HCT116 (cell line): ENCODE data around the gene COL4A1. TPM values are rescaled to one million over a fixed set of nuclear protein-coding genes. Genes with fewer than 3 reads are reported as not detected.

ENCODE experiments used
- ATAC-seq: fragments of 200-7000 bp; cut with Tn5 transposase; 2 replicates; pipeline ENCODE4 v1.9.1; 2020; ENCODE audit warnings: mild to moderate bottlenecking, moderate library complexity
- BruUV-seq: library from RNA; stranded (reverse); fragments of 400-500 nt; replicated peaks from 2 replicates; lab custom pipeline; 2021; lab: Mats Ljungman, UMichigan
- CTCF ChIA-PET: fragments of 300-600 bp; sonication (Branson Sonifier 250); formaldehyde crosslinking; loops from one replicate; lab custom pipeline; 2021; ENCODE audit warnings: antibody characterized with exemption; lab: Charles Lee
- POLR2A ChIA-PET: fragments of 300-600, 350-600 bp; sonication (Branson Sonifier 250); formaldehyde crosslinking; loops from one replicate; lab custom pipeline; 2021; ENCODE audit warnings: antibody characterized with exemption; lab: Charles Lee
- RAD21 ChIA-PET, 2 experiments: fragments of 300-600 bp; sonication (Branson Sonifier 250); formaldehyde crosslinking; loops; one replicate each; lab custom pipeline; 2023; ENCODE audit warnings: low total read pairs in 2 of 2; ENCODE audit not compliant: uncharacterized antibody in 2 of 2, unreplicated experiment in 2 of 2, low non-redundant PET in 1 of 2; lab: Charles Lee
- DNase-seq: peaks from one replicate; pipeline ENCODE4 v3.0.0-alpha.2; 2010; ENCODE audit warnings: low read depth, low spot score
- H2AFZ ChIP-seq: fragments of 200-600 bp; shearing (Covaris generic), sonication (generic); 2 replicates; pipeline ENCODE4 v1.6.1; 2017; ENCODE audit warnings: low read depth, mixed run types, mixed read lengths, antibody characterized with exemption, low read length; ENCODE audit not compliant: poor library complexity, severe bottlenecking
- H3K27ac ChIP-seq: 2 replicates; pipeline ENCODE4 v1.5.1; 2012; ENCODE audit warnings: low read depth, low read length
- H3K27me3 ChIP-seq: fragments of 200-600 bp; sonication (generic); 2 replicates; pipeline ENCODE4 v1.6.1; 2016; ENCODE audit warnings: mixed run types, low read length, mixed read lengths; ENCODE audit not compliant: insufficient read depth
- H3K36me3 ChIP-seq, 2 experiments: fragments of 200-500 bp in 1 of 2; fragments of 200-600 bp in 1 of 2; sonication (Bioruptor generic) in 1 of 2; sonication (generic) in 1 of 2; 2 replicates each; pipeline versions ENCODE4 v1.5.1 to v1.6.1; 2014 to 2016; ENCODE audit warnings: low read length in 2 of 2, inconsistent platforms in 1 of 2, mixed read lengths in 1 of 2, mixed run types in 1 of 2; ENCODE audit not compliant: insufficient read depth in 2 of 2, control insufficient read depth in 1 of 2
- H3K4me1 ChIP-seq, 2 experiments: fragments of 200-600 bp in 1 of 2; sonication (generic) in 1 of 2; 2 replicates each; pipeline versions ENCODE4 v1.5.1 to v1.6.1; 2012 to 2017; ENCODE audit warnings: low read length in 2 of 2, inconsistent platforms in 1 of 2, mild to moderate bottlenecking in 1 of 2, mixed read lengths in 1 of 2, mixed run types in 1 of 2, moderate library complexity in 1 of 2; ENCODE audit not compliant: insufficient read depth in 2 of 2, control insufficient read depth in 1 of 2
- H3K4me2 ChIP-seq: fragments of 200-600 bp; sonication (generic); 2 replicates; pipeline ENCODE4 v1.6.1; 2017; ENCODE audit warnings: mixed run types, low read length, mixed read lengths
- H3K4me3 ChIP-seq, 2 experiments: fragments of 200-600 bp in 1 of 2; sonication (generic) in 1 of 2; replicated peaks in 1 of 2; 2 replicates each; pipeline ENCODE4 v1.5.1; 2011 to 2016; ENCODE audit warnings: low read length in 2 of 2, control low read depth in 1 of 2, low read depth in 1 of 2, mild to moderate bottlenecking in 1 of 2, mixed read lengths in 1 of 2, mixed run types in 1 of 2
- H3K79me2 ChIP-seq: fragments of 200-600 bp; sonication (generic); 2 replicates; pipeline ENCODE4 v1.6.1; 2017; ENCODE audit warnings: mild to moderate bottlenecking, mixed run types, low read length, moderate library complexity, mixed read lengths; ENCODE audit not compliant: insufficient read depth
- H3K9ac ChIP-seq: fragments of 200-600 bp; sonication (generic); 2 replicates; pipeline ENCODE4 v1.6.1; 2016; ENCODE audit warnings: low read length, mixed read lengths
- H3K9me2 ChIP-seq: fragments of 200-600 bp; sonication (generic), shearing (Covaris generic); 2 replicates; pipeline ENCODE4 v1.6.1; 2017; ENCODE audit warnings: mixed run types, mild to moderate bottlenecking, moderate library complexity; ENCODE audit not compliant: insufficient read depth
- H3K9me3 ChIP-seq, 2 experiments: fragments of 200-500 bp in 1 of 2; fragments of 200-600 bp in 1 of 2; sonication (Bioruptor generic) in 1 of 2; sonication (generic) in 1 of 2; 2 replicates each; pipeline ENCODE4 v1.6.1; 2014 to 2017; ENCODE audit warnings: low read length in 2 of 2, mixed read lengths in 2 of 2, inconsistent platforms in 1 of 2, low read depth in 1 of 2, mild to moderate bottlenecking in 1 of 2, mixed run types in 1 of 2, moderate library complexity in 1 of 2; ENCODE audit not compliant: control insufficient read depth in 1 of 2, insufficient read depth in 1 of 2
- H4K20me1 ChIP-seq: fragments of 200-600 bp; sonication (generic), shearing (Covaris generic); 2 replicates; pipeline ENCODE4 v1.6.1; 2017; ENCODE audit warnings: mixed run types, mild to moderate bottlenecking, moderate library complexity; ENCODE audit not compliant: insufficient read depth
- CBX3 ChIP-seq: IDR thresholded peaks from 2 replicates; pipeline ENCODE4 v1.6.1; 2012; ENCODE audit warnings: low read depth
- CEBPB ChIP-seq: IDR thresholded peaks from 2 replicates; pipeline ENCODE4 v1.6.1; 2012; ENCODE audit warnings: low read depth
- EGR1 ChIP-seq: IDR thresholded peaks from 2 replicates; pipeline ENCODE4 v1.6.1; 2012; ENCODE audit warnings: low read depth
- EZH2 ChIP-seq: fragments of 200-600 bp; sonication (generic); IDR thresholded peaks from 2 replicates; pipeline ENCODE4 v1.6.1; 2017; ENCODE audit warnings: antibody characterized with exemption, mixed run types
- POLR2A ChIP-seq: IDR thresholded peaks from 2 replicates; pipeline ENCODE4 v1.7.0; 2011; ENCODE audit warnings: borderline replicate concordance; ENCODE audit not compliant: insufficient read depth, insufficient read length; ENCODE audit errors: extremely low read depth
- POLR2AphosphoS5 ChIP-seq: IDR thresholded peaks from 2 replicates; pipeline ENCODE4 v1.6.1; 2011; ENCODE audit warnings: mild to moderate bottlenecking, low read depth, low read length, moderate library complexity
- RAD21 ChIP-seq: IDR thresholded peaks from 2 replicates; pipeline ENCODE4 v1.6.1; 2012; ENCODE audit warnings: low read depth, mild to moderate bottlenecking
- SP1 ChIP-seq: IDR thresholded peaks from 2 replicates; pipeline ENCODE4 v1.6.1; 2012; ENCODE audit warnings: low read depth
- TCF7L2 ChIP-seq: IDR thresholded peaks from 2 replicates; pipeline ENCODE4 v1.7.0; 2011; ENCODE audit warnings: borderline replicate concordance, inconsistent platforms; ENCODE audit not compliant: insufficient read depth, insufficient read length; ENCODE audit errors: extremely low read depth
- ZFX ChIP-seq: fragments of 450-650 bp; IDR thresholded peaks from 2 replicates; pipeline ENCODE4 v1.6.1; 2017
- ZNF274 ChIP-seq: fragments of 200-500 bp; sonication (Bioruptor generic); IDR thresholded peaks from 2 replicates; pipeline ENCODE4 v1.6.1; 2014; ENCODE audit warnings: mild to moderate bottlenecking, low read depth, low read length, inconsistent platforms
- intact Hi-C: fragments of 100-400 bp; cut with micrococcal nuclease; formaldehyde crosslinking; loops from 2 replicates; pipeline ENCODE4 v1.10.0; 2022
- total RNA-seq: library from RNA; stranded (reverse); gene quantifications from one replicate; pipeline ENCODE4 v1.2.1, GENCODE V29; 2021; ENCODE audit not compliant: unreplicated experiment
- TF ChIP-seq, protein P1 (sequence below): IDR thresholded peaks from 2 replicates; pipeline ENCODE4 v1.6.1; 2012
- TF ChIP-seq, protein P2 (sequence below), 3 experiments: fragments of 200-600 bp in 1 of 3; sonication (generic) in 1 of 3; IDR thresholded peaks in 2 of 3; conservative IDR thresholded peaks in 1 of 3; 2 replicates each; pipeline ENCODE4 v1.5.1; 2012 to 2017; ENCODE audit warnings: low read depth in 2 of 3, low read length in 2 of 3, antibody characterized with exemption in 1 of 3, borderline replicate concordance in 1 of 3, control low read depth in 1 of 3, mild to moderate bottlenecking in 1 of 3, mixed read lengths in 1 of 3, mixed run types in 1 of 3, moderate library complexity in 1 of 3; ENCODE audit not compliant: insufficient read depth in 1 of 3
- TF ChIP-seq, protein P3 (sequence below): IDR thresholded peaks from 2 replicates; pipeline ENCODE4 v1.6.1; 2012
- TF ChIP-seq, protein P4 (sequence below): IDR thresholded peaks from 2 replicates; pipeline ENCODE4 v1.6.1; 2011; ENCODE audit warnings: mild to moderate bottlenecking, low read length, moderate library complexity; ENCODE audit not compliant: insufficient replicate concordance; ENCODE audit errors: extremely low read depth

Gene COL4A1
- total RNA-seq, 1 experiment from 2014 or later = 0.57 TPM

DNA sequence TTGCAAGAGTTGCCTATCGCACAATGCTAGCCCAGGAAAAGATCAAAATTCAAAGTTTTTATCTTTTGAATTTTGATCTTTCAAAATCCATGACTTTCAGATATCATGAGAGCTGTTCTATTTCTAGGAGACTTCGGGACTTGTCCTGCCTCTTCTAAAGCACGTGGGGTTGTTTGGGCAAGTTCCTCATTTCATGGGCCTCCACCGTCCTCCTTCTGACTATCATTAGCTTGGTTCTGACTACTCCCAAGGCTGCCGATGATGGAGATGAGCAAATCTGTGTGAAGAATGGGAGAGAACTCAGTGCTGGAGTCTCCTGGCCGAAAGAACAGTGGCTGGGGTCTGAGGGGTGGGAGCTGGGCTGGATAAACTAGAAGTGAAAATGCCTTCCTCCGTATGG is 86.5 kb downstream of the COL4A1 start:
- H3K9me3 ChIP-seq = no peaks in the 10 kb centered on the region
- POLR2A ChIA-PET = interaction anchor here (1.1 kb wide), 1 partner anchor 224 kb away, joined by 4 read pairs; no protein-coding TSS in a partner anchor
- TF ChIP-seq POLR2AphosphoS5 (no peak), CEBPB (no peak), SP1 (no peak)
- TF ChIP-seq, protein P1, sequence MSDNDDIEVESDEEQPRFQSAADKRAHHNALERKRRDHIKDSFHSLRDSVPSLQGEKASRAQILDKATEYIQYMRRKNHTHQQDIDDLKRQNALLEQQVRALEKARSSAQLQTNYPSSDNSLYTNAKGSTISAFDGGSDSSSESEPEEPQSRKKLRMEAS = no peak
- TF ChIP-seq, protein P2, sequence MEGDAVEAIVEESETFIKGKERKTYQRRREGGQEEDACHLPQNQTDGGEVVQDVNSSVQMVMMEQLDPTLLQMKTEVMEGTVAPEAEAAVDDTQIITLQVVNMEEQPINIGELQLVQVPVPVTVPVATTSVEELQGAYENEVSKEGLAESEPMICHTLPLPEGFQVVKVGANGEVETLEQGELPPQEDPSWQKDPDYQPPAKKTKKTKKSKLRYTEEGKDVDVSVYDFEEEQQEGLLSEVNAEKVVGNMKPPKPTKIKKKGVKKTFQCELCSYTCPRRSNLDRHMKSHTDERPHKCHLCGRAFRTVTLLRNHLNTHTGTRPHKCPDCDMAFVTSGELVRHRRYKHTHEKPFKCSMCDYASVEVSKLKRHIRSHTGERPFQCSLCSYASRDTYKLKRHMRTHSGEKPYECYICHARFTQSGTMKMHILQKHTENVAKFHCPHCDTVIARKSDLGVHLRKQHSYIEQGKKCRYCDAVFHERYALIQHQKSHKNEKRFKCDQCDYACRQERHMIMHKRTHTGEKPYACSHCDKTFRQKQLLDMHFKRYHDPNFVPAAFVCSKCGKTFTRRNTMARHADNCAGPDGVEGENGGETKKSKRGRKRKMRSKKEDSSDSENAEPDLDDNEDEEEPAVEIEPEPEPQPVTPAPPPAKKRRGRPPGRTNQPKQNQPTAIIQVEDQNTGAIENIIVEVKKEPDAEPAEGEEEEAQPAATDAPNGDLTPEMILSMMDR (IDR thresholded peaks at IDR 0.05 in 2 of 3, conservative IDR thresholded peaks at IDR 0.05 in 1 of 3; ENCODE audit: borderline replicate concordance in 1 of 3, insufficient read depth in 1 of 3, low read depth in 2 of 3, low read length in 2 of 3) = no peak
- no peak overlapping the region for H3K4me2 ChIP-seq
- H3K79me2 ChIP-seq = no peaks in the 10 kb centered on the region
- no TSS peak for BruUV-seq
- ATAC-seq = no peak
- CTCF ChIA-PET = interaction anchor here (0.7 to 1.2 kb wide), 2 partner anchors 224 to 235 kb away, joined by 3 to 4 read pairs; no protein-coding TSS in a partner anchor
- no peak overlapping the region for H3K9ac ChIP-seq
- H3K9me2 ChIP-seq = no peaks in the 10 kb centered on the region
- H3K4me3 ChIP-seq = no peak overlapping the region
- no peaks in the 10 kb centered on the region for H3K27me3 ChIP-seq
- H4K20me1 ChIP-seq = no peaks in the 10 kb centered on the region
- H3K4me1 ChIP-seq = peaks cover 0 to 4% of the 10 kb centered on the region in 2 experiments; a peak in 1 of 4 replicates
- no peak overlapping the region for H2AFZ ChIP-seq
- no peak for DNase-seq
- intact Hi-C loops = loop anchor here (5.0 to 10.0 kb wide), 2 partner anchors 344 to 597 kb away; partner anchors contain the start of gene RAB20
- H3K27ac ChIP-seq = no peak overlapping the region
- RAD21 ChIA-PET = no interaction called here
- H3K36me3 ChIP-seq = no peaks in the 10 kb centered on the region

DNA sequence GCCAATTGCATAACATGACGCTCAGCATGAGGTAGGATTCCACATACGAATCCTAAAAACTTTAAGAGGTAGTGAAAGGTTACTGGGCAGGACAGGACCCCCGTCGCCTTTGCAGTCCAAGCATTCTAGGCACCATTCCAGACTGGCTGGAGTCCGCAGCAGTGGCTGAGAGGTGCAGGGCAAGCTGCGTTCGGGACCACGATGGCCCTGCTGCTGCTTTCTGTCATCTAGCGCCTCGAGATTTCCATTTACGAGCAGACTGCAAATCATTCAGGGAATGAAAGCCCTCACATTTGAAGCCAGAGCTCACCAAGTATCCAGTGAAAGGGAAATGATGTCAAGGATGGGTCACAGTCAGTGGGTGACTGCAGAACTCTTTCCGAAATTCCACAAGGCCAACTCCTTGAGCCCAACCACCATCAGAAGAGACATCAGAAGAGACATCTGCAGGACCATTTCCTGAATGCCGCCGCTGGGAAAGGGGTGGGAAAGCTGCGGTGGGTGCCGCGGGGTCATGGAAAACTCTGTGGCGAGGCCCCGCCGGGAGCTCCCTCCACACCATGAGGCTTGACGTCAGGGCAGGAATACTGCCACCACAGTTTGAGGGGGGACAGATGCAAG is 88.3 kb downstream of the COL4A1 start:
- Histone ChIP-seq H3K4me3 (no peak overlapping the region), H3K4me1 (peaks cover 0 to 6% of the 10 kb centered on the region in 2 experiments; a peak in 1 of 4 replicates), H3K9ac (no peak overlapping the region), H3K4me2 (no peak overlapping the region), H3K27me3 (no peaks in the 10 kb centered on the region), H3K9me3 (no peaks in the 10 kb centered on the region), H4K20me1 (no peaks in the 10 kb centered on the region), H3K27ac (no peak overlapping the region), H2AFZ (no peak overlapping the region)
- intact Hi-C loops = no loop called here
- DNase-seq (no peak), ATAC-seq (no peak)
- POLR2A ChIA-PET = no interaction called here
- no TSS peak for BruUV-seq
- TF ChIP-seq ZFX (no peak), RAD21 (no peak), CEBPB (no peak), ZNF274 (no peak), EGR1 (no peak), SP1 (no peak), POLR2AphosphoS5 (no peak), EZH2 (no peak), CBX3 (no peak), POLR2A (no peak), TCF7L2 (no peak)
- TF ChIP-seq, protein P3, sequence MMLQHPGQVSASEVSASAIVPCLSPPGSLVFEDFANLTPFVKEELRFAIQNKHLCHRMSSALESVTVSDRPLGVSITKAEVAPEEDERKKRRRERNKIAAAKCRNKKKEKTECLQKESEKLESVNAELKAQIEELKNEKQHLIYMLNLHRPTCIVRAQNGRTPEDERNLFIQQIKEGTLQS = no peak
- TF ChIP-seq, protein P4, sequence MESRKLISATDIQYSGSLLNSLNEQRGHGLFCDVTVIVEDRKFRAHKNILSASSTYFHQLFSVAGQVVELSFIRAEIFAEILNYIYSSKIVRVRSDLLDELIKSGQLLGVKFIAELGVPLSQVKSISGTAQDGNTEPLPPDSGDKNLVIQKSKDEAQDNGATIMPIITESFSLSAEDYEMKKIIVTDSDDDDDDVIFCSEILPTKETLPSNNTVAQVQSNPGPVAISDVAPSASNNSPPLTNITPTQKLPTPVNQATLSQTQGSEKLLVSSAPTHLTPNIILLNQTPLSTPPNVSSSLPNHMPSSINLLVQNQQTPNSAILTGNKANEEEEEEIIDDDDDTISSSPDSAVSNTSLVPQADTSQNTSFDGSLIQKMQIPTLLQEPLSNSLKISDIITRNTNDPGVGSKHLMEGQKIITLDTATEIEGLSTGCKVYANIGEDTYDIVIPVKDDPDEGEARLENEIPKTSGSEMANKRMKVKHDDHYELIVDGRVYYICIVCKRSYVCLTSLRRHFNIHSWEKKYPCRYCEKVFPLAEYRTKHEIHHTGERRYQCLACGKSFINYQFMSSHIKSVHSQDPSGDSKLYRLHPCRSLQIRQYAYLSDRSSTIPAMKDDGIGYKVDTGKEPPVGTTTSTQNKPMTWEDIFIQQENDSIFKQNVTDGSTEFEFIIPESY = no peak
- TF ChIP-seq, all 23 proteins: peak for 0
- H3K79me2 ChIP-seq = no peaks in the 10 kb centered on the region
- no peaks in the 10 kb centered on the region for H3K9me2 ChIP-seq
- CTCF ChIA-PET = no interaction called here
- RAD21 ChIA-PET = no interaction called here
- H3K36me3 ChIP-seq = no peaks in the 10 kb centered on the region
